GM18499 (cell line): ENCODE data around the gene MYL10.

Experiments
- ATAC-seq: cut with Tn5 transposase; IDR thresholded peaks from one replicate; pipeline ENCODE4 v1.9.1; 2021; ENCODE audit warnings: moderate number of reproducible peaks; ENCODE audit not compliant: insufficient read depth, unreplicated experiment

The MYL10 gene

GRCh38 chr7:101580596-101580995 is 48.5 kb downstream of the MYL10 start:
- no peak for ATAC-seq

- no peak for ATAC-seq
These were observed 50.5 kb downstream of the MYL10 start for GRCh38 chr7:101578552-101578951.

GRCh38 chr7:101576998-101577397 is 52.1 kb downstream of the MYL10 start:
- ATAC-seq = no peak

- ATAC-seq = no peak
These were observed 53.4 kb downstream of the MYL10 start for GRCh38 chr7:101575721-101576120.

- ATAC-seq = no peak
These were observed 53.9 kb downstream of the MYL10 start for GRCh38 chr7:101575168-101575567.

- ATAC-seq = no peak
These were observed 56.9 kb downstream of the MYL10 start for GRCh38 chr7:101572156-101572555.

GRCh38 chr7:101567230-101567629 is 61.9 kb downstream of the MYL10 start:
- ATAC-seq = no peak

GRCh38 chr7:101565601-101566209 is 63.4 kb downstream of the MYL10 start:
- no peak for ATAC-seq

GRCh38 chr7:101564778-101565211 is 64.3 kb downstream of the MYL10 start:
- ATAC-seq = no peak

- ATAC-seq = no peak
These were observed 64.9 kb downstream of the MYL10 start for GRCh38 chr7:101563943-101564777.
